PFSK-1 (cell line): ENCODE results near the gene PRKAR1B.

Source experiments
- FOXP2 ChIP-seq: optimal IDR thresholded peaks from 2 replicates; pipeline ENCODE3; 2011; ENCODE audit warnings: borderline replicate concordance, control low read depth, inconsistent platforms; ENCODE audit not compliant: insufficient read depth; ENCODE audit errors: extremely low read length, extremely low read depth
- POLR2AphosphoS5 ChIP-seq: IDR thresholded peaks from 2 replicates; pipeline ENCODE4 v1.6.1; 2012; ENCODE audit warnings: low read depth, mild to moderate bottlenecking, control low read depth, low read length, moderate library complexity
- SIN3A ChIP-seq: IDR thresholded peaks from 2 replicates; pipeline ENCODE4 v1.6.1; 2012; ENCODE audit warnings: mild to moderate bottlenecking, low read length, moderate library complexity, borderline replicate concordance; ENCODE audit not compliant: insufficient read depth
- TAF1 ChIP-seq: IDR thresholded peaks from 2 replicates; pipeline ENCODE4 v1.6.1; 2012; ENCODE audit warnings: low read length, control low read depth, borderline replicate concordance; ENCODE audit not compliant: insufficient read depth
- TF ChIP-seq, protein P1 (sequence below), 2 experiments: IDR thresholded peaks; 2 replicates each; pipeline versions ENCODE4 v1.6.1 to v1.8.0; 2011 to 2012; ENCODE audit warnings: low read depth in 2 of 2, low read length in 2 of 2, control low read depth in 1 of 2, inconsistent platforms in 1 of 2, mild to moderate bottlenecking in 1 of 2, moderate library complexity in 1 of 2; ENCODE audit not compliant: insufficient read depth in 1 of 2

DNA sequence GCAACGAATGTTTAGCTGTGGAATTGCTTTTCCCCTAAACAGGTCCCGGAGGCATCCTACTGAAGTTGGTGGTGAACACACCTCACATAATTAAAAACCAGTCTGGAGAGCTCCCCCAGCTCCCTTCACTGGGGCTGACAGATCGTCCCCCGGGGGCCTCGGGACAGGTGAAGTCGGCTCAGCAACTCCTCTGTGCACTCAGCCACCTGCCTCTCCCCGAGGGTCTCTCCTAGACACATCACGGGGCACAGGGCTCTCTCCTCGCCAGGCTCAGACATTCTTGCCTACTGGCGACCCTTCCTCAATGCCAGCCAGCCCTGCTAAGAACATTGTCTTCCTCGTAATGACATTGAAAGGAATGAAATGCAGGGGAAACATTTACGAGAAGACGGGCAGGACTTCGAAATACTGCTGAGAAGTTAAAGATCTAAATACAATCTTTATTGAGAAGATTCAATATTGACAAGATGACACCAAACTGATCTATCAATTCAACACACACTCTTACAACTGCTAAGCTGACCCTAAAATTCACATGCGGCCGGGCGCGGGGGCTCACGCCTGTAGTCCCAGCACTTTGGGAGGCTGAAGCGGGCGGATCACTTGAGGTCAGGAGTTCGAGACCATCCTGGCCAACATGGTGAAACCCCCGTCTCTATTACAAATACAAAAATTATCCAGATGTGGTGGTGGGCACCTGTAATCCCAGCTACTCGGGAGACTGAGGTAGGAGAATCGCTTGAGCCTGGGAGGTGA, 88.6 kb downstream of the PRKAR1B start:
- TF ChIP-seq POLR2AphosphoS5, result no peak
- TF ChIP-seq, protein P1, sequence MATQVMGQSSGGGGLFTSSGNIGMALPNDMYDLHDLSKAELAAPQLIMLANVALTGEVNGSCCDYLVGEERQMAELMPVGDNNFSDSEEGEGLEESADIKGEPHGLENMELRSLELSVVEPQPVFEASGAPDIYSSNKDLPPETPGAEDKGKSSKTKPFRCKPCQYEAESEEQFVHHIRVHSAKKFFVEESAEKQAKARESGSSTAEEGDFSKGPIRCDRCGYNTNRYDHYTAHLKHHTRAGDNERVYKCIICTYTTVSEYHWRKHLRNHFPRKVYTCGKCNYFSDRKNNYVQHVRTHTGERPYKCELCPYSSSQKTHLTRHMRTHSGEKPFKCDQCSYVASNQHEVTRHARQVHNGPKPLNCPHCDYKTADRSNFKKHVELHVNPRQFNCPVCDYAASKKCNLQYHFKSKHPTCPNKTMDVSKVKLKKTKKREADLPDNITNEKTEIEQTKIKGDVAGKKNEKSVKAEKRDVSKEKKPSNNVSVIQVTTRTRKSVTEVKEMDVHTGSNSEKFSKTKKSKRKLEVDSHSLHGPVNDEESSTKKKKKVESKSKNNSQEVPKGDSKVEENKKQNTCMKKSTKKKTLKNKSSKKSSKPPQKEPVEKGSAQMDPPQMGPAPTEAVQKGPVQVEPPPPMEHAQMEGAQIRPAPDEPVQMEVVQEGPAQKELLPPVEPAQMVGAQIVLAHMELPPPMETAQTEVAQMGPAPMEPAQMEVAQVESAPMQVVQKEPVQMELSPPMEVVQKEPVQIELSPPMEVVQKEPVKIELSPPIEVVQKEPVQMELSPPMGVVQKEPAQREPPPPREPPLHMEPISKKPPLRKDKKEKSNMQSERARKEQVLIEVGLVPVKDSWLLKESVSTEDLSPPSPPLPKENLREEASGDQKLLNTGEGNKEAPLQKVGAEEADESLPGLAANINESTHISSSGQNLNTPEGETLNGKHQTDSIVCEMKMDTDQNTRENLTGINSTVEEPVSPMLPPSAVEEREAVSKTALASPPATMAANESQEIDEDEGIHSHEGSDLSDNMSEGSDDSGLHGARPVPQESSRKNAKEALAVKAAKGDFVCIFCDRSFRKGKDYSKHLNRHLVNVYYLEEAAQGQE (IDR thresholded peaks at IDR 0.05; ENCODE audit: insufficient read depth in 1 of 2, low read depth in 2 of 2, low read length in 2 of 2), result no peak
- TF ChIP-seq SIN3A, result no peak
- no peak for TF ChIP-seq TAF1
- no peak for TF ChIP-seq FOXP2
